ENCODE measurements around the gene PPM1H.

The PPM1H gene

DNA sequence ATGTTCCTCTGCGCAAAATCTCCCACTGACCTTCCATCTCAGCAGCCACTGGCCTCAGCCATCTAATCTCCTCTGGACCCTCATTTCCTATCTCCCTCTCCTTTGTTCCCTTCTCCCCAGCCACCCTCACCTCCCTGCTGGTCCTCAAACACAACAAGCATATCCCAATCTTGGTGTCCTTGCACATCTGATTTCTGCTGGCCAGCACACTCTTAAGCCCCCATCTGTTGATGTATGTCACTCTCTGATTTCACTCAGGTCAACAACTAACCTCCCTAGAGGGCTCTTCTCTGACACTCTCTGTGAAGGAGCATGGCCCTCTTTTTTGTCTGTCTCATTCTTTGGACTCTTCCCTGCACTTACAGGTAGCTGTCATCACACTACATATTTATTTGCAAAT is 25.6 kb downstream of the PPM1H start:
- DNase-seq (ENCODE audit: extremely low read depth, low read depth): no peak
- no peak overlapping the region for H3K4me3 ChIP-seq (replicated peaks; ENCODE audit: low read depth, low read length)
- TF ChIP-seq, protein P1, sequence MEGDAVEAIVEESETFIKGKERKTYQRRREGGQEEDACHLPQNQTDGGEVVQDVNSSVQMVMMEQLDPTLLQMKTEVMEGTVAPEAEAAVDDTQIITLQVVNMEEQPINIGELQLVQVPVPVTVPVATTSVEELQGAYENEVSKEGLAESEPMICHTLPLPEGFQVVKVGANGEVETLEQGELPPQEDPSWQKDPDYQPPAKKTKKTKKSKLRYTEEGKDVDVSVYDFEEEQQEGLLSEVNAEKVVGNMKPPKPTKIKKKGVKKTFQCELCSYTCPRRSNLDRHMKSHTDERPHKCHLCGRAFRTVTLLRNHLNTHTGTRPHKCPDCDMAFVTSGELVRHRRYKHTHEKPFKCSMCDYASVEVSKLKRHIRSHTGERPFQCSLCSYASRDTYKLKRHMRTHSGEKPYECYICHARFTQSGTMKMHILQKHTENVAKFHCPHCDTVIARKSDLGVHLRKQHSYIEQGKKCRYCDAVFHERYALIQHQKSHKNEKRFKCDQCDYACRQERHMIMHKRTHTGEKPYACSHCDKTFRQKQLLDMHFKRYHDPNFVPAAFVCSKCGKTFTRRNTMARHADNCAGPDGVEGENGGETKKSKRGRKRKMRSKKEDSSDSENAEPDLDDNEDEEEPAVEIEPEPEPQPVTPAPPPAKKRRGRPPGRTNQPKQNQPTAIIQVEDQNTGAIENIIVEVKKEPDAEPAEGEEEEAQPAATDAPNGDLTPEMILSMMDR (IDR thresholded peaks at IDR 0.05; ENCODE audit: low read depth, low read length, missing control alignments): no peak

DNA sequence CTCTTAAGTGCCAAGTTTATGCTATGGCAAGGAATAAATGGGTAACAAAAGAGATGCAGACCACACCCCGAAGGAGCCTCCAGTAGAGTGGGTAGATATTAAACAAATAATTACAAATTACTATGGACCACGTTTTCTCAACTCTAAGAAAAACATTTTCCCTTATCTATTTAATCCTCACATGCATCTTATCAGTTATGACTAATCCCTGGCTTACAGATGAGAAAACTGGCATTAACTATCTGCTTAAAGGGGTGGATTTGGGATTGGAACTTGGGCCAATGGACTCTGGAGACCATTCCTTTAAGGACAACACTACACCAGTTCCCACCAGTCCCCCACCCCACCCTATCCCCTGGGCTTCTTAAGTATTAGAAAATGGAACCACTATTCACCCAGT is 26.3 kb downstream of the PPM1H start:
- DNase-seq (ENCODE audit: extremely low read depth, low read depth): no peak
- TF ChIP-seq, protein P1 (IDR thresholded peaks at IDR 0.05; ENCODE audit: low read depth, low read length, missing control alignments): no peak
- no peak overlapping the region for H3K4me3 ChIP-seq (replicated peaks; ENCODE audit: low read depth, low read length)

DNA sequence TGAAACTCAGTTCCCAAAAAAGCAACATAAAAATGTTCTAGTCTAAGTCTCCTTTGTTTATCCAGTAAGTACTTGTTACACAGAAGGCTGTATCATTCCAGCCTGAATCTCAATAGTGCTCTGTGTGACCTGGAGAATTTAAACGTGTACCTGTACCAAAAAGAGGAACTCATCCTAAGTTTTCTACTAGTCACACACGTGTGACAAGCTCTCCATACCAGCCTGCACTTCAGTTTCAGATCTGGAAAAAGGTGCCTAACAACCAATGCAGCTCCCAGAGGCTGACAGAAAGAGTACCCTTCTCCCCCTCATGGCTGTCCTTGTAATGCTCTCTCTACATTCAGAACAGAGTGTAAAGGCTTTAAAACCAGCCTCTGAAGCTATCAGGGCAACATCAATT is 27.4 kb downstream of the PPM1H start:
- no peak overlapping the region for H3K4me3 ChIP-seq (replicated peaks; ENCODE audit: low read depth, low read length)
- TF ChIP-seq, protein P1 (IDR thresholded peaks at IDR 0.05; ENCODE audit: low read depth, low read length, missing control alignments): no peak
- DNase-seq (ENCODE audit: extremely low read depth, low read depth): no peak

DNA sequence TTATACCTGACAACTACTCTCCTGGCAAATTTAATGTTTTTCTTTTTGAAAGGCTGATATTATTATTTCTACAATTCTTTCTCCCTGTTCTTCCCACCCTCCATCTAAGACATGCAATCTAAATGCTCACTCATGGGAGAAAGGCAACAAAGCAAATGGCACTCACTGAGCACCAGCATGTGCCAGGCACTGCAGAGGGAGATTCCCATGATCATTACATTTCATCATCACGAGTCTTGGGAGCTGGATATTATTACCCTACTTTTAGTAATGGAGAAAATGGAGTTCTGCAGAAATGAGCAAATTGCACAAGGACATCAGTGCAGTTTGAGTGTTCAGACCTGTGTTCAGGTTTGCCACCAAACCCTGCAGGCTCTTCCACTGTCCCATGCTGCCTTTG is 27.9 kb downstream of the PPM1H start:
- TF ChIP-seq, protein P1 (IDR thresholded peaks at IDR 0.05; ENCODE audit: low read depth, low read length, missing control alignments): no peak
- no peak for DNase-seq (ENCODE audit: extremely low read depth, low read depth)
- no peak overlapping the region for H3K4me3 ChIP-seq (replicated peaks; ENCODE audit: low read depth, low read length)

DNA sequence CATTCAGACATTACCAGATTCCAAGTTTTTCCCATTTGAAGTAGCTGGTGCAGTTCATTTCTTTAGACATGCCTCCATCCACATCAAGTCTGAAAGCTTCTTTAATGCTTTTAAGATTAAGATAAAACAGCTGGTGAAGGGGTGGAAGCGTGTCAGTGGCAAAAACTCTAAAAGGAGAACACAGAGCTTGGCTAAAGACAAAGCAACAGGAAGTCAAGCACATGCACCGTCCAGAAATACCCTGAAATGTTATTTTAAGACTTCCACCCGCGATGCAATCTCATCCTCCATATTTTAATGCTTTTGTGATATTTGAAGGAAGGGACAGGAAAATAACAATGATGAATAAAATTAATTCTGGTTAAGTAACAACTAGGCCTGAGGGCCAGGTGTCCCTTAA is 31.8 kb downstream of the PPM1H start:
- TF ChIP-seq, protein P1 (IDR thresholded peaks at IDR 0.05; ENCODE audit: low read depth, low read length, missing control alignments): no peak
- no peak for DNase-seq (ENCODE audit: extremely low read depth, low read depth)
- no peak overlapping the region for H3K4me3 ChIP-seq (replicated peaks; ENCODE audit: low read depth, low read length)

DNA sequence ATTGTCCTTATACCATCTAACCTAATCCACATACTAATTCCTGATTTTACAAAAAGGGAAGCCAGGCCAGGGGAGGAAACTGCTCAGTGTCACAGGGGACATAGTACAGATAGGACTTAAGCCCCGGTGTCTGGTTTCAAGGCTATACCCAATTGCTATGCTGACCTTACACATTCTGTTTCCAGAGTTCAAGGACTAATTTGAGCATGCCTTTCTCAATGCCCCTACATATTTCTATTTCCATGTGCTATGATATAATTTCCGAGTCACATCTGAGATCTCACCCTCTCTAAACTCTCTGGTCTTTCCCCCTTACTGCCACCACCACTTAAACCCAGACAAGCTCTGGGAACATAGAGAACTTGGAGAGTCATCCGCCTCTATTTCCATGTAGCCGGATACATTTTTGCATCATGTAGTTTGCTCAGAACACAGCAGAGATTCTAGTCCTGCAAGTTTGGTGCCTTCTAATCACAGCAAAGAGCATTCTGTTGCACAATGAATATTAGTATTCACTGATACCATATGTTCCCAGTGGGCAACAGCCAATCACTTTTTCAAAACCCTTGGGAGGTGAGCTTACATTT is 34.2 kb downstream of the PPM1H start:
- H3K4me3 ChIP-seq (replicated peaks; ENCODE audit: low read depth, low read length): no peak overlapping the region
- TF ChIP-seq, protein P1 (IDR thresholded peaks at IDR 0.05; ENCODE audit: low read depth, low read length, missing control alignments): no peak
- DNase-seq (ENCODE audit: extremely low read depth, low read depth): no peak

Data from HFF-Myc (cell line).